GM12872 (cell line): ENCODE measurements around the gene CDCA7.

Experiments
- TF ChIP-seq, protein P1 (sequence below): IDR thresholded peaks from 3 replicates; pipeline ENCODE4 v1.5.1; 2011; ENCODE audit warnings: low read depth, mild to moderate bottlenecking, low read length, moderate library complexity; ENCODE audit not compliant: insufficient read depth

The CDCA7 gene

DNA sequence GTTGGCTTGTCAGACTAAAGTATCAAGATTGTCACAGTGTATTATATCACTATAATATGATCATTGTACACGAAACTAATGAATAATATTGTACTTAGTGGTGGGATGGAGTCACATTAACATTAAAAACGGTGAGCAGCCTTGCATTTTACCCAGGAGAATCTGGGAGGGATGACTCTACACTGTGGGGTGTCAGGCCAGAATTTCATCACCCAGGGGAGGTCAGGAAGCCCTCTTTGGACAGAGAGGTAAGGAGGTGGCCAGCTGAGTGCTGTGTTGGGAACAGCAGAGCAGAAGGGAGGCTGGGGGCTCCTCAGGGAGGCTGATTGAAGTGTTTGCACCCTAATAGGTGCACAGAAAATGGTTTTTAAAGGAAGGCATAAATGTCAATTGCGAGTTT, 33.0 kb downstream of the CDCA7 start:
- TF ChIP-seq, protein P1, sequence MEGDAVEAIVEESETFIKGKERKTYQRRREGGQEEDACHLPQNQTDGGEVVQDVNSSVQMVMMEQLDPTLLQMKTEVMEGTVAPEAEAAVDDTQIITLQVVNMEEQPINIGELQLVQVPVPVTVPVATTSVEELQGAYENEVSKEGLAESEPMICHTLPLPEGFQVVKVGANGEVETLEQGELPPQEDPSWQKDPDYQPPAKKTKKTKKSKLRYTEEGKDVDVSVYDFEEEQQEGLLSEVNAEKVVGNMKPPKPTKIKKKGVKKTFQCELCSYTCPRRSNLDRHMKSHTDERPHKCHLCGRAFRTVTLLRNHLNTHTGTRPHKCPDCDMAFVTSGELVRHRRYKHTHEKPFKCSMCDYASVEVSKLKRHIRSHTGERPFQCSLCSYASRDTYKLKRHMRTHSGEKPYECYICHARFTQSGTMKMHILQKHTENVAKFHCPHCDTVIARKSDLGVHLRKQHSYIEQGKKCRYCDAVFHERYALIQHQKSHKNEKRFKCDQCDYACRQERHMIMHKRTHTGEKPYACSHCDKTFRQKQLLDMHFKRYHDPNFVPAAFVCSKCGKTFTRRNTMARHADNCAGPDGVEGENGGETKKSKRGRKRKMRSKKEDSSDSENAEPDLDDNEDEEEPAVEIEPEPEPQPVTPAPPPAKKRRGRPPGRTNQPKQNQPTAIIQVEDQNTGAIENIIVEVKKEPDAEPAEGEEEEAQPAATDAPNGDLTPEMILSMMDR, result no peak

DNA sequence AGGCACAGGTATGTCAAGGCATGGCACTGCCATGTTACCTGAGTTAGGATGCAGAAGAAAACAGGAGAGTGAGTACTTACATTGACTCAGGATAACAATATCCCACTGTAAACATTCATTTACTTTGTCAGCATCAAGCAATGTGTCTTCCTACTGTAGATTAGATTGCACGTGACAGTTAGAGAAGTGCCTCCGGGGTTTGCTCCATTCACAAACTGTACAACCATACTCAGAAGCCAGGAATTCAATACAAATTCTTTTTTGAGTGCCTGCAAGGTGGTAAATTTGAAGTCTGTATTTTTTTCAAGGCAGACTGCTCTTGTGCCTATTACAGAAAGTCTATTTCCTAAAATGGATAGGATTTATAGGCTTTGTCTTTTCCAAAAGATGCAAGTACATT, 34.1 kb downstream of the CDCA7 start:
- TF ChIP-seq, protein P1, result no peak

DNA sequence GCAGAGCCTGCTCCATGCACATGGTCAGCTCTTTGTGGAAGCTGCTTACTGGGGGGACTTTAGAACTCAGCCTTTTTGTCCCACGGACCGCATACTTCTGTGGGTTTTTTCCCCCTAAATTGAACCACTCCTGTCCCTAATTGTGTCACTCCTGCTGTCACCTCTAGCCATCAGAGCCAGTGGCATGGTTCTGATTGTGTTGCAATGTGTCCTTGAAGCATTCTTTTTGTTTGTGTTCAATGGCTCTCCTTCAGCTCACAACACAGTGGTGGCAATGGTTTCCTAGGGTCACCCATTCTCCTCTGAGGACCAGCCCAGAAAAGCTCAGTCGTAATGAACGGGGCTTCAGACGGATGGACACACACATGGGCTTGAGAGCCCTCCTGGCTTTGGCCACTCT, 35.4 kb downstream of the CDCA7 start:
- TF ChIP-seq, protein P1, result no peak

DNA sequence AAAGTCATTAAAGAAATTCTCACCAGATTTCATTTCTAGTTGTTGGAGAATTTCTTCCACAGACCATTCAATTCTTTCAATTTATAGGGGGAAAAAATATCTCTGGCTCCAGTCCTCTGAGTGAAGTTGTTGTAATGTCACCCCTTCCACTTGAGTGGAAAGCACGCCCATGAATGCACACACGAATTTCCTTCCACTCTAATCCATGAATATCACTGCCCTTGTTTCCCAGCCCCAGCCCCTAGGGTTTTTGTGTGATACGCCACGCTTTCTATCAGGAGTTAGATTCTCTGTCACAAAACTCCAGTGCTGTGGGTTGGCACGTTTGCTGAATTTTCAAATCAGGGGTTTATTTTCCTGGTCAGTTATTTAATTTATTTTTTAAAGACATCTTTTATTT, 38.1 kb downstream of the CDCA7 start:
- TF ChIP-seq, protein P1, result no peak

DNA sequence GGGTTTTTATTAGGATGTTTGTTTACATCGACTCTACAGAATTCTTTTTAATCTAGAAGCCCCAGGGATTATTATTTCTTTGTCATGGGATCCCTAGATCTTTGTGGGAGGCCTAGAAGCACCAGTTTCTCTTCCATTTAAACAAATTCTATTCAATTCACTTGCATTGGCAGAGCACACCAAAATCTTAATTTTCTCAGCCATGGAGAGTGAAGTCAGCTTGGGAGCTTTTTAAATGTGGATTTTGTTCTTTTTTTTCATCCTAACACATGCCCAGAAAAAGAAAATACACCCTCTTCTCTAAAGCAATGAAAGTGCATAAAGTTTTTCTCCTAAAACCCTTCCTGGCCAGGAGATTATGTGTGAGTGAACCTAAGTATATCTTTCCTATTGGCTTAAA, 38.5 kb downstream of the CDCA7 start:
- TF ChIP-seq, protein P1, result no peak

DNA sequence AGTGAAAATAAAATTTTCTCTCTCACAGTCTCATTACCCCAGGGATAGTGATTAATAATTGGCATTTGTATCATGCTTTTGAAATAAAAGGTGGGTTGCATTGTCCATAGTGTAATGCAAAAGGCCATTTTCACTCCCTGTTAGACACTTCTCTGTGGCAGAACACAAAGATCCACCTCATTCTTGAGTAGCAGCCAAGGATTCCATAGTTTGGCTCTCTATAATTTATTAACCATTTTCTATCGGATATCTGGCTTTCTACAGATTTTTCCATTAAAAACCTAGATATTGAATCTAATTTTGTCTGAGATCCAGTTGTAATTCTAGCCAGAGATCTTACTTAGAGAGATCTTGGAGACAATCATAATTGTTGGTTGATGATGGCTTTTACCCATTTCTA, 39.0 kb downstream of the CDCA7 start:
- TF ChIP-seq, protein P1, result no peak

DNA sequence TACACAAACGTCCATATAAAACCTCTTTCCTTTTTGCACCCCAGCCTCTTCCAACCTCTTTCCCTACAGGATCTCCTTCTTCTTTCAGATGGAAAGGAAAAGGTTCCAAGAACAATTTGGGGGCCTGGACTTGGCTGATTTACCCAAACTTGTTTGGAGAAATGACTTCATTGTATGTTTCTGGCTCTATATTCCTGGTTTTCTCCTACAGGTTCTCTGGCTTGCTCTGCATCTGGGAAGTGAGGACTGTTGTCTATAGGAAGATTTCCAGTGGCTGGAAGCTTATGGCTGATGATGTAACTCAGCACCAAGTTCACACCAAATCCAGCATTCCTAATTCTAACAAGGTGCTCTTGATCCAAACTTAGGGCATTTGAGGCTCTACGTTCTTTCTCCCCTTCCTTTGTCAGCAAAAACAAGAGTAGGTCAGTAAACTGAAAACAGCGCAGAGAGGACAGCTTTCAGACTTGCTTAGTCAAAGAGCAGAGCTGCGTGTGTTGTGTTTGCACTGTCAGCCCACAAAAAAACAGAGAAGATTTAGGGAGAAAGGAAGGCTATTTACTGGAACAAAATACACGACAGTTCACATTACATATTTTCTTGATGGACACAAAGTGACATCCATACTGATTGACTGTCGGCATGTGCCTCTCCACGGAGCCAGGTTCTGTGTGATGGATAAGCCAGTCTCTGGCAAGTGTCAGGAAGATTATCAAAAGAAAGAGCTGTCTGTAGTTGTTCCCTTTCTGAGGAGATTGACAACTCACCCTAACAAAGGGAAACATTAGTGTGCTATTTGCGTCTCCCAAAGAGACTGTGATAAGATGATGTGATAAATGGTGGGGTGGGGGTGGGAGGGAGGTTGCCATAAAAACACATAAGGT, 39.7 kb downstream of the CDCA7 start:
- TF ChIP-seq, protein P1, result no peak
